HS-27A (cell line): ENCODE results near the gene LILRA5.
"Not testable (repeated sequence)": the region's sequence is repeated elsewhere in the genome, so short reads cannot be mapped to it uniquely, and the experiment has no call there.

Experiments used
- DNase-seq: peaks from one replicate; pipeline ENCODE4 v3.0.0-alpha.2; 2012; ENCODE audit warnings: low read depth, missing footprints

LILRA5 gene

DNA sequence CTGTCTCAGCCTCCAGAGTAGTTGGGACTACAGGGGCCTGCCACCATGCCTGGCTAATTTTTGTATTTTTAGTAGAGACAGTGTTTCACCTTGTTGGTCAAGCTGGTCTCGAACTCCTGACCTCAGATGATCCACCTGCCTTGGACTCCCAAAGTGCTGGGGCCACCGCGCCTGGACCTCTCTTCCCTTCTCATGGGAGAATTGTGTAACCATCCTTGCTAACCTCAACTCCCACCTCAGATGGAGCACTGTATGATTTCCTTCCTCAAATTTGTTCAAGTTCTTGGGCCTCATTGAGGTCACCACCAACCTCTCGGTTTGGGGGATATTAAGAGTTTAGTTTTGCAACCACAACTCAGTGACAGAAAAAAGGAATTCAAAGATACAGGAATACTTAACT lies 10.7 kb downstream of the LILRA5 start:
- DNase-seq = no peak

GRCh38 chr19:54299515-54299914 lies 13.5 kb downstream of the LILRA5 start:
- DNase-seq = no peak

DNA sequence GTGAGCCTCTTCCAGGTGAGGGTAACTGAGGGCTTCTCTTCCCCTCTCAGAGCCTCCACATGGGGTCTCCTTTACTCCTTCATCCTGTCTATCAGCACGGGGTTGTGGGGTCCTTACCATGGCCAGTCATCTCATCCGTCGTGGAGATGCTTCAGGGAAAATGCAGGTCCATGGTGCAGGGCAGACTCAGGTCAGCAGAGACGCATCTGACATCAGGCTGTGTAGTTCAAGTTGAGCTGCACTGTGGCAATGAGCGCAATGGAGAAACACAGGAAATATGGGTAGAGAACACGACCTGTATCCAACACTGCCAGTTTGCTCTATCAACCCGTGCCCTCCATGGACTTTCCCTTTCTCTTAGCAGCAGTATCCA lies 13.9 kb downstream of the LILRA5 start:
- no peak for DNase-seq

- no peak for DNase-seq
These were observed 14.4 kb downstream of the LILRA5 start for GRCh38 chr19:54298357-54299125.

DNA sequence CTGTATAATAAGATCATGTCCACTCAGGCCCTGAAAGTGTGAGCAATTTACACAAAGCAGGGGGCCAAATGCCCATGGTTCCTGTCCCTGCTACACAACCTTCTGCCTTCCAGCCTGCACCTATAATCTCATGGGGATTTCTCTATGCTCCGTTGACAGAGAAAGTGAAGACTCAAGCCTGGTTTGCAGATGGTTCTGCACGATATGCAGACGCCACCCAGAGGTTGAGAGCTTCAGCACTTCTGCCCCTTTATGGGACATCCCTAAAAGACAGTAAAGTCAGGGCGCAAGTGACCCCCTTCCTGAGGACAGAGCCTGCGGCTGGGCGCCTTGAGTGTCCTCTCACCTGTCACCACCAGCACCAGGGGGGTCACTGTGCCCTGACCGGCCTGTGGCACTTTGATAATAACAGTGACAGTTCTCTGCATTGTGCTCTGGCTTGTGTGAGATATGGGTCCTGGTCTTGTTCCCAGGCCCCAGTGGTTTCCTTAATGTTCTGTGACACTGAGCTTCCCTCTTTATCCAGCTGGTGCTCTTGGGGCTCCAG lies 15.1 kb downstream of the LILRA5 start:
- DNase-seq = no peak

DNA sequence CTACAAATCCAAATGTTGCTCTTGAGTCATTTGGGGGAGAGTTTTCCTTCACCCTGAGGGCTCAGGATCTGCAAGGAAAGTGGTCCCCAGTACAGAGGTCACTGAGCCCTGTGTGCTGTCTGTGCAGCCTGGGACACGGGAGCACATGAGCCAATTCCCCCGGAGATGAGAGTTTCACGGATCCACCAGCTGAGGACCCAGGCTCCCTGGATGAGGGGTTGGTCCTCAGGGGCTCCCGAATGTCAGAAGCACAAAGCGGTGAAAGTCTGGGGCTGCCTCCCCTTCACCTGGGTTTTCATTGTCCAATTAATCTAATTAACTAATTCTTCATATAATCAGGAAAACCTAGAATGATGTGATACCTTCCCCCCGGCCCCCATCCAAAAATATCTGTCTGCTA lies 18.4 kb downstream of the LILRA5 start:
- DNase-seq = no peak

- DNase-seq = not testable (repeated sequence)
These were observed 23.8 kb downstream of the LILRA5 start for GRCh38 chr19:54289160-54289559.

GRCh38 chr19:54287456-54287855 lies 25.5 kb downstream of the LILRA5 start:
- DNase-seq = no peak

- not testable (repeated sequence) for DNase-seq
These were observed 26.7 kb downstream of the LILRA5 start for GRCh38 chr19:54286283-54286682.

DNA sequence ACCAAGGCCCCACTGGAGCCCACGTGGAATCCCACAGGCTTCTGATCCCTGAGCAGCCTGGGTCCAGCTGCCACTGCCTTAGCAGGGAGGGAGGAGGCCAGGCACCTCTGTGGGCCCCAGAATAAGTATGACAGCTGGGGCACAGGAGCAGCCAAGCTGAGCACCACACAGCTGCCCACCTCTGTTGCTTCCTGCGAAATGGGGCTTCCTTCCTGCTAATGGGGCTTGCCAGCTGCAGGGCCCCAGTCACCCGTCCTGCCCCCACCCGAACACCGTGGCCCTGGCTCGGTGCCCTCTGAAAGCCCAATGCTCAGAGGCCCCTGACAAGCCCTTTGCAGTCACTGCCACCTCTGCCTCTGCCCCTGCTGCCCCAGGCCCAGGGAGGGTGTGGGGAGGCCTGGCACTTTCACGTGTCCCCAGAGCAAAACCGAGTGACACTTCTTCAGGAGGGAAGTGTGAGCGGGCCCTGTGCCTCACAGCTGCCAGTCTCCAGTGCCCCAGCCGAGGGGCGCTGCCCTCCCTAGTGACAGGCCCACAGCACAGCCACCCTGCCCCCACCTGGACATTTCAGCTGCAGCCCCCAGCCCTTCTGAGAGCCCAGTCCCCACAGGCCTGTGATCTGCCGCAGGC lies 27.4 kb downstream of the LILRA5 start:
- not testable (repeated sequence) for DNase-seq

GRCh38 chr19:54282686-54283470 lies 30.1 kb downstream of the LILRA5 start:
- DNase-seq = no peak

- DNase-seq = not testable (repeated sequence)
These were observed 31.3 kb downstream of the LILRA5 start for GRCh38 chr19:54281729-54282075.

- no peak for DNase-seq
These were observed 31.8 kb downstream of the LILRA5 start, which contains the start of gene LILRB2 for GRCh38 chr19:54281007-54281728. Gene LILRB2 (minus strand): TSS chr19:54281110. CDS start chr19:54280496, 614 bp downstream.

DNA sequence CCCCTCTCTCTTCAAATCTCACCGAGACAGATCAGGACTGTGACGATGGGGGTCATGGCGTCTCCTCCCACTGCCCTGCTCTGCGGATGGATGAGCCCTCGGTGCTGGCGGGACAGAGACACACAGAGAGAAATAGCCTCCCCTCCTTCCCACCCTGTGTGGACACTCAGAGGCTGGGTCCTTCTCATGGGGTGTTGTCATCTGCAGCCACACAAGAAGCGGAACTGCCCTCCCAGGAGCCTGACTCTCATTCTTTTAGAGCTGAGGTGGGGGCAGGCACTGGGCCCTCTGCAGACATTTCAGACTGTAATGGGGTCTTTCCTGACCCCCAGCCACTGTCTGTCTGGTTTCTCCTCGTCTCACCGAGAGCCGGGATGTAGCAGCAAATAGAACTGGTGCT lies 32.5 kb downstream of the LILRA5 start:
- DNase-seq = not testable (repeated sequence)

DNA sequence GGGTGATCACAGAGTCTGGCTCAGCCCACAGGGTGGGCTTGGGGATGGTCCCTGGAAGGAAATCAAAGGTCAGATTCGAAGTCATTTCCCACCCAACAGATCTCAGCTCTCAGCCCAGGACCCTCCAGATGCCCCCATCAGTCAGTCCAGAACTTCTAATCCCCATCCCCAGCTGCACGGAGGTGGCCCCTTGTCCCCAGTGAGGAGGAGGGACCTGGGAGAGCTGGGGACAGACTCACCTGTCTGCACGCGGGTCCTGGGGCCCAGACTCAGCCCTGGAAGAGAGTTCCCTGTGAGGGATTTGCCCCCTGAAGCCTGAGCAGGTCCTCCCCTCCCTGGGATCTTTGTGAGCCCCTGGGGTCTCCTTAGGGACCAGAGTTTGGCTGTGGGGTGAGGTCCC lies 32.9 kb downstream of the LILRA5 start:
- DNase-seq = not testable (repeated sequence)

GRCh38 chr19:54279406-54279962 lies 33.5 kb downstream of the LILRA5 start:
- no peak for DNase-seq

- DNase-seq = not testable (repeated sequence)
These were observed 34.3 kb downstream of the LILRA5 start for GRCh38 chr19:54278571-54279195.

- not testable (repeated sequence) for DNase-seq
These were observed 34.9 kb downstream of the LILRA5 start for GRCh38 chr19:54278056-54278455.

DNA sequence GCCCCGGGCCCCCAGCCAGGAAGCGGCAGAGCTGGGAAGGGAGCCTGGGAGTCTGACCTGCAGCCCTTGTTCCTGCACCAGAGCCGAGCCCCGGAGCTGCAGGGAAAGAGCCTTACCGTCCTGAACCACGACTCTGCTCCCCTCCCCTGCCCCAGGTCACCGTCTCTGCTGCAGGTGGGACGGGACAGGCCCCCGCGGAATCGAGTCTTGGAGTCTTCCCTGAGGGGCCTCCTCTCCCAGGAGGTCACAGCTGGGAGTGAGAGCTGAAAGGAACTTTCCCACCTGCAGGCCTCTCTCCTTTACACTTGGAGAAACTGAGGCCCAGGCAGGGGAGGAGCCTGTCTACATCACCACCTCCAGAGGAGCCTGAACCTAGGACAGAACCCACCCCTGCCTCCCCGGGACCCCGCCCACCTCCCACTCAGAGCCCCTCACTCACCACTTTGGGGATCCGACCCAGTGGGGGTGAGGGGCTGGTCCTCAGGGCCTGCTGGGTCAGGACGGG lies 35.8 kb downstream of the LILRA5 start:
- DNase-seq = not testable (repeated sequence)

DNA sequence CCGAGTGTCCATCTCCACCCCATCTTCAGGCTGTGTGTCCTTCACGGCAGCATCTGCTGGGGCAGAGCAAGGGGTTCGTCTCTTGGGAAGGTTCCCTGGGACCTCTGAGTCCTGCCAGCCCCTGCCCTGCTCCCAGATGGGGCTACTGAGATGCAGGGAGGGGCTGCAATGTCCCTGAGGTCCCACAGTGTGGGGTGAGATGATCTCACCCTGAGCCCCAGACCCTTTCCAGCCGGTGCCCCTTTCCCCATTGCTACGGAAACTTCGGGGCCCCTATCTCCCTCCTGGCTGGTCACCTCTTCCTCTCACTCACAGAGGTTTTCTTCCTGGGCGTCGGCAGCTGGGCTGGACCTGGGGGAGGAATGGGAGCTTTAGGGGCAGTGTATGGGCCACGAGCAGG lies 37.0 kb downstream of the LILRA5 start:
- no peak for DNase-seq

DNA sequence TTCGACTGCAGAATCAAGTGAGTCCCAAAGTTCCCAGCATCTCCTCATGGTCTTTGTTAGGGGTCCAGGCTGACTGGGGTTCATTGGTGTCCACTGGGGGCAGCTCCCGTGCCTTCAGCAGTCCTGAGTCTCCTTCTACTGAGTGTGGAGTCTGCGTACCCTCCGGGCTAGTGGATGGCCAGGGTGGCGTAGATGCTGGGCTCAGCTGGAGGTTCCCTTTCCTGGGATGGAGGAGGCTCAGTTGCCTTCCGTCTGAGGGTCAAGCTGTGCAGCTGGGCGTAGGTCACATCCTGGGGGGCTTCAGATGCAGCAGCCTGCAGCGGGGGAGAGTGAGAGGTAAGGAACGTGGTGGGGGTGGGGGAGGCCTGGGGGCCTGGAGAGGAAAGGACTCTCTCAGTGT lies 38.5 kb downstream of the LILRA5 start:
- not testable (repeated sequence) for DNase-seq
